ENCODE data around the gene VCL.
A peak's percentile ranks its signal among the peaks of the same experiment; 100 is the strongest.
"Not testable (repeated sequence)": the region's sequence is repeated elsewhere in the genome, so short reads cannot be mapped to it uniquely, and the experiment has no call there.

The VCL gene

DNA sequence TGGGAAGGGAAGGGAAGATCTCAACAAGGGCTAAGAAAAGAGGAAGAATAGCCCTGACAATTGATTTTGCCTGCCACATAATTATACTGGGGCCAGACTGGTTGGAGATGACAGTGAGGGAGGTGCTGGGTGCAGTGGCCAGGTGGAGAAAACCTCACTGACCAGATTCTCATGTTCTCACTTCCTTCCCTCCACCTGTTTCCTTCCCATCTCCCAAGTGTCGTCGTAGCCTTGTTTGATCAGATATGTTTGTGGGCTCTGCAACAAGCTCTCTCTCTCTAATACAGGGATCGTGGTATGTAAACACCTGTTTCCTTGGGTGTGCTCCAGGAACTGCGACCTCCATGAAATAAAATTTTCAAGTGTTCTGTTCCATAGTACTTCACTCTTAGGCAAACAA lies 60.2 kb downstream of the VCL start:
- Mint-ChIP-seq H3K4me3 (peak overlapping the region; percentile 62), H3K9me3 (no peaks in the 10 kb centered on the region), H3K27me3 (no peaks in the 10 kb centered on the region), H3K36me3 (ENCODE audit: insufficient read depth) (peaks cover 3% of the 10 kb centered on the region), H3K4me1 (peaks cover 38% of the 10 kb centered on the region), H3K27ac (ENCODE audit: low read depth) (peak overlapping the region; percentile 75)
- DNase-seq (ENCODE audit: low spot score in 2 of 2) (no peak), ATAC-seq (replicated peaks; ENCODE audit: extremely low read depth, poor library complexity, severe bottlenecking) (no peak)

DNA sequence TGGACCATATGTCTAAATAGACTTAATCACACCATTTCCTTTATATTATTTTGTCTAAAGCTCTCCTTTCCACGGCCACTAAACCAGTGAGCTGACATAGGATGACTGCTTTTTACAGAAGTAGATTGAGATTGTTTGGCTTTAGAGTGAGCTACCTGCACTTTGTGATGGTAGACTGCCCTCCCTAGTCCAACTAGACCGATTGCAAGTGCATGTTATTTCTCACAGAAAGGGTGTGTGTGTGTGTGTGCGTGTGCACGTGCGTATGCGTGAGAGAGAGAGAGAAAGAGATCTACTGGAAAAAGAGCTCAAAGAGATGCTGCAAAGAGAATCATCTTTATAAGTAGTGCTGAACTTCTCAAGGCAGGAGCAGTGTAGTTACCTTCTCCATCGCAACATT lies 60.7 kb downstream of the VCL start:
- Mint-ChIP-seq H3K9me3 (peaks cover 6% of the 10 kb centered on the region), H3K36me3 (ENCODE audit: insufficient read depth) (peaks cover 5% of the 10 kb centered on the region), H3K27ac (ENCODE audit: low read depth) (peak overlapping the region; percentile 75), H3K27me3 (no peaks in the 10 kb centered on the region), H3K4me1 (peaks cover 43% of the 10 kb centered on the region), H3K4me3 (no peak overlapping the region)
- ATAC-seq (replicated peaks; ENCODE audit: extremely low read depth, poor library complexity, severe bottlenecking), result no peak
- DNase-seq (ENCODE audit: low spot score in 2 of 2), result no peak

DNA sequence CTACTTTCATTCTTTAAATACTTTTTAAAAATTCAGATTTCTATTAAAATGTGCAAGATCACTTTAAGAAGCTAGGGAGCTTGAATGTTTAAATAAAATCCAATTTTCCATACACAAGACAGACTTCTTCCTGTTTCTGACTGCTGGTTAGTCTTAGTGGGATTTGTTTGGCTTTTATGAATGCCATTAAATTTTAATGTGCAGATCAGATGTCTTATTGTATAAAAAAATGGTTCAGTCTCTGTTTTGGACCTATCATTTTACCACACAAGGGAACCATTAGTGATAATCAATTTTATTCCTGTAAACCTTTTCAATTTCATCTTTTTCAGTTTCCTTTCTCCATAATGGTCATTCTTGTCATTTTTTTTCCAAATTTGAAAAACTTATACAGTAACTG lies 63.2 kb downstream of the VCL start:
- H3K4me3 Mint-ChIP-seq, result no peak overlapping the region
- no peak for ATAC-seq (replicated peaks; ENCODE audit: extremely low read depth, poor library complexity, severe bottlenecking)
- H3K27ac Mint-ChIP-seq (ENCODE audit: low read depth), result peak overlapping the region; percentile 6

DNA sequence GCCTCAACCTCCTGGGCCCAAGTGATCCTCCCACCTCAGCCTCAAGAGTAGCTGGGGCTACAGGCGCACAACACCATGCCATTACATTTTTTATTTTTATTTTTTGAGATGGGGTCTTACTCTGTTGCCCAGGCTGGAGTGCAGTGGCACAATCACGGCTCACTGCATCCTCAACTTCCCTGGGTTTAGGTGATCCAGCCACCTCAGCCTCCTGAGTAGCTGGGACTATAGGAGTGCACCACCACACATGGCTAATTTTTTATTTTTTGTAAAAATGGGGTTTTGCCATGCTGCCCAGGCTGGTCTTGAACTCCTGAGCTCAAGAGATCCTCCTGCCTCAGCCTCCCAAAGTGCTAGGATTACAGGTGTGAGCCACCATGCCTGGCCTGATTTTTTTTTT lies 64.1 kb downstream of the VCL start:
- peaks cover 13% of the 10 kb centered on the region for H3K36me3 Mint-ChIP-seq (ENCODE audit: insufficient read depth)
- peaks cover 34% of the 10 kb centered on the region for H3K4me1 Mint-ChIP-seq

More for the DNA sequence above, 63.2 kb downstream of the VCL start:
- Mint-ChIP-seq H3K4me1 (peaks cover 39% of the 10 kb centered on the region), H3K27me3 (no peaks in the 10 kb centered on the region), H3K9me3 (peaks cover 7% of the 10 kb centered on the region), H3K36me3 (ENCODE audit: insufficient read depth) (peaks cover 11% of the 10 kb centered on the region)
- no peak for DNase-seq (ENCODE audit: low spot score in 2 of 2)

DNA sequence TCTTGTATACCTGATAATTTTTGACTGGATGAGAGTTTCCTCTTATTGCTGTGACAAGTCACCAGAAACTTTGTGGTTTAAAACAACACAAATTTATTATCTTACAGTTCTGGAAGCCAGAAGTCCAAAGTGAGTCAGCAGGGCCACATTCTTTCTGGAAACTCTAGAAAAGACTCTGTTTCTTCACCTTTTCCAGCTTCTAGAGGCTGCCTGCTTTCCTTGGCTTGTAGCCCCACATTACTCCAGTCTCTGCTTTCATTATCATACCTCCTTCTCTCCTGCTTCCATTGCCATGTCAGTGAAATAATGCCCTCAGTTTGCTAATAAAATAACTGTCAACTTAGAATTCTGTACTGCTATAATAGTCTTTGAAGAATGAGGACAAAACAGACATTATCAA lies 65.3 kb downstream of the VCL start:
- Mint-ChIP-seq H3K4me1 (peaks cover 32% of the 10 kb centered on the region), H3K36me3 (ENCODE audit: insufficient read depth) (peaks cover 13% of the 10 kb centered on the region), H3K27ac (ENCODE audit: low read depth) (no peak overlapping the region), H3K27me3 (no peaks in the 10 kb centered on the region), H3K4me3 (no peak overlapping the region), H3K9me3 (peaks cover 7% of the 10 kb centered on the region)
- DNase-seq (ENCODE audit: low spot score in 2 of 2), result no peak
- ATAC-seq (replicated peaks; ENCODE audit: extremely low read depth, poor library complexity, severe bottlenecking), result no peak

More for the DNA sequence above, 64.1 kb downstream of the VCL start:
- DNase-seq (ENCODE audit: low spot score in 2 of 2); H3K9me3 Mint-ChIP-seq; H3K4me3 Mint-ChIP-seq; ATAC-seq (replicated peaks; ENCODE audit: extremely low read depth, poor library complexity, severe bottlenecking); H3K27me3 Mint-ChIP-seq: not testable (repeated sequence)
- peak overlapping the region; percentile 6 for H3K27ac Mint-ChIP-seq (ENCODE audit: low read depth)

DNA sequence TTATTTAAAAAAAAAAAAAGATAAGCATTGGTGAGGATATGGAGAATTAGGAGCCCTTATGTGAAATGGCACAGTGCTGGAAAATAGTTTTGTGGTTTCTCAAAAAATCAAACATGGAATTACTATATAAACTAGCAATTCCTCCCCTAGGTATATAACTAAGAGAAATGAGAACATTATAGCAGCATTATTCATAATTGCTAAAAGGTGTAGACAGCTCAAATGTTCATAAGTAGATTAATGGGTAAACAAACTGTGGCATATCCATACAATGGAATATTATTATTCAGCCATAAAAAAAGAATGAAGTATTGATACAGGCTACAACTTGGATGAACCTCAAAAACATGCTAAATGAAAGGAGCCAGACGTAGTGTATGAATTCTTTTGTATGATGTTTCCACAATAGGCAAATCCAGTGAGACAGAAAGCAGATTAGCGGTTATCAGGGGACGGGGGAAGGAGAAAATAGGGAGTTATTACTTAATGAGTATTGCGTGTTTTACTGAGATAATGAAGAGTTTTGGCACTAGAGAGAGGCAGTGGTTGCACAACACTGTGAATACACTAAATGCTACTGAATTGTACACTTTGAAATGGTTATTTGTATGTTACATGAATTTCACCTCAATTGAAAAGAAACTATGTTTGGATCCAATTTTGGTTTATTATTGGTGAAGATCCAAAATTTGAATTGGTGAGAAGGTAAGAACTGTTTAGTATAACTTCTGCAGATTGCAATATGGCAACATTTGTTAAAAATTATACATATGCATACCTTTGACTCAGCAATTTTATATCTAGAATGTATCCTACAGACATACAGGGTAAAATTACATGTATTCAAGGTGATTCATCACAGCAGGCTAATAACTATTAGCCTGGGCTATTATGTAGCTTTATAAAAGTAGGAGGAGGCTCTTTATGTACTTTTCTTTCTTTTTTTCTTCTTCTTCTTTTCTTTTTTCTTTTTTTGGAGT lies 69.7 kb downstream of the VCL start:
- H3K4me1 Mint-ChIP-seq, result peaks cover 15% of the 10 kb centered on the region
- H3K4me3 Mint-ChIP-seq, result no peak overlapping the region
- ATAC-seq (replicated peaks; ENCODE audit: extremely low read depth, poor library complexity, severe bottlenecking) (no peak), DNase-seq (ENCODE audit: low spot score in 2 of 2) (no peak)
- H3K27ac Mint-ChIP-seq (ENCODE audit: low read depth), result no peak overlapping the region
- H3K36me3 Mint-ChIP-seq (ENCODE audit: insufficient read depth), result peaks cover 19% of the 10 kb centered on the region
- H3K9me3 Mint-ChIP-seq, result peaks cover 7% of the 10 kb centered on the region
- H3K27me3 Mint-ChIP-seq, result no peaks in the 10 kb centered on the region

DNA sequence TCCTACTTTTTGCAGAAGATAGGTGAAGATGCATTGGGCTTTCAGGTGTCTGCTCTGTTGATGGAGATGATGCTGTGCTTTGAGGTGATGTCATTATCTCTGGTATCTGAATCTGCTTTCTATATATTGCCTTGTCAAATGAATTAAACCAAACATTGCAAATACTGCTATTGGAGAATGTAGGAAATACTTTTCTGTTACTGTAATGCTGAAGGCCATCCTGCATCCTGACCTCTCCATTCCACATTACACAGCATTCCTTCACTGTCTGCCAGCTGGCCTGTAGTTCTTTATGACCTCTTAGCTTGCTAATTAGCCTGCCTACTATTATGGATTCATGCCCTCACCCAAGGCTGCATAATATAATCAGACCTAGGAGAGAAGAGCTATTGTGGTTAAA lies 73.2 kb downstream of the VCL start:
- DNase-seq (ENCODE audit: low spot score in 2 of 2) (no peak), ATAC-seq (replicated peaks; ENCODE audit: extremely low read depth, poor library complexity, severe bottlenecking) (no peak)
- Mint-ChIP-seq H3K27ac (ENCODE audit: low read depth) (no peak overlapping the region), H3K36me3 (ENCODE audit: insufficient read depth) (peaks cover 33% of the 10 kb centered on the region), H3K4me1 (peaks cover 6% of the 10 kb centered on the region), H3K27me3 (no peaks in the 10 kb centered on the region), H3K9me3 (no peaks in the 10 kb centered on the region), H3K4me3 (no peak overlapping the region)

DNA sequence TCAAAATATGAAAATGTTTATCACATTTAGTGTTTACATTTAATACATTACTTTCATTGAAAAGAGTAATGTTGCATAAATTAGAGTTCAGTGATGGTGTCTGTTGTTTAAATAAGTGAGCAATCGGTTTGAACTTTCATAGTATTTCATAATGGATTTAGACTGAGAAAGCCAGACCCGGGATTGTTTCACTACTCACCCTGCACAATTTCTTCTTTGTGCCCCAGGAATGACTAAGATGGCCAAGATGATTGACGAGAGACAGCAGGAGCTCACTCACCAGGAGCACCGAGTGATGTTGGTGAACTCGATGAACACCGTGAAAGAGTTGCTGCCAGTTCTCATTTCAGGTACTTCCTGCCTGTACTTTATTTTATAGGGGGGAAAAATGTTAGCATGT lies 74.6 kb downstream of the VCL start:
- Mint-ChIP-seq H3K27me3 (no peaks in the 10 kb centered on the region), H3K36me3 (ENCODE audit: insufficient read depth) (peaks cover 32% of the 10 kb centered on the region), H3K27ac (ENCODE audit: low read depth) (no peak overlapping the region), H3K4me1 (peaks cover 8% of the 10 kb centered on the region), H3K4me3 (no peak overlapping the region), H3K9me3 (no peaks in the 10 kb centered on the region)
- DNase-seq (ENCODE audit: low spot score in 2 of 2), result no peak
- no peak for ATAC-seq (replicated peaks; ENCODE audit: extremely low read depth, poor library complexity, severe bottlenecking)

DNA sequence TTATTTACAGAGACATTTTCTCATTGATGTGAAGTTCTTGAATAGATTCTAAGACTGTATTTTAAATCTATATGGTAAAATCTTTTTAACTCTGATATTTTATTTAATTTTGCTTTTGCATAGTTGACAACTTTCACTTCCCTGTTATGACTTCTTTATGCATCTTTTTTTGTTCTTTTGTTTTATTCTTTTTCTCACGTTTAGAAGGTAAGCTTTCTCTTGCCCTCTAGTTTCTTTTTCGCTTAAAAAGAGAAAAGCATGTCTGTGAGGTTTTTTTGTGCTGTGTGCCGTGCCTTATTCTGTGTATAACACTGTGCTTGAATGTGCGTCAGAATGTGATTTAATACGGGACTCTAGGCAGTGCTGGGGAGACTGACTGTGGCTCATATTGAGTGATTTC lies 78.0 kb downstream of the VCL start:
- no peaks in the 10 kb centered on the region for H3K9me3 Mint-ChIP-seq
- no peak overlapping the region for H3K27ac Mint-ChIP-seq (ENCODE audit: low read depth)
- H3K4me1 Mint-ChIP-seq, result peaks cover 29% of the 10 kb centered on the region
- DNase-seq (ENCODE audit: low spot score in 2 of 2) (no peak), ATAC-seq (replicated peaks; ENCODE audit: extremely low read depth, poor library complexity, severe bottlenecking) (no peak)
- H3K36me3 Mint-ChIP-seq (ENCODE audit: insufficient read depth), result peaks cover 32% of the 10 kb centered on the region
- no peaks in the 10 kb centered on the region for H3K27me3 Mint-ChIP-seq
- no peak overlapping the region for H3K4me3 Mint-ChIP-seq

DNA sequence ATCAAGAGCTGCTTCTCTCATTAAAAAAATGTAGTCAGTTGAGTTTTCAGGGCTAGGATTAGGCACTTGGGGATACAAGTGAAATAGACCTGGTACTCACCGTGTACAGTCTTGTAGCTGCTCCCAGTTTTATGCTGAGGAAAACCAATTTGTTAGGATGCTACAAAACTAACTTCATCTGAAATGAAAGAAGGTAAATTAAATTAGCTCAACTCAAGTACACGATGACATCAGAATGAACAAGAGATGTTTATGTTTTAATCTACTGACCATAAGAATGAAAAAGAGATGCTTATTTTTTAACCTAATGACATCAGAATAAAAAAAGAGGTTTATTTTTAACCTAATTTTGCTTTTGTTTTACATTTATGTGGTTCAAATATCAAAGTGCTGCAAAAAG lies 79.0 kb downstream of the VCL start:
- peaks cover 27% of the 10 kb centered on the region for H3K36me3 Mint-ChIP-seq (ENCODE audit: insufficient read depth)
- peak overlapping the region; percentile 38 for H3K27ac Mint-ChIP-seq (ENCODE audit: low read depth)
- no peak for DNase-seq (ENCODE audit: low spot score in 2 of 2)
- H3K9me3 Mint-ChIP-seq, result no peaks in the 10 kb centered on the region
- no peak for ATAC-seq (replicated peaks; ENCODE audit: extremely low read depth, poor library complexity, severe bottlenecking)
- H3K27me3 Mint-ChIP-seq, result no peaks in the 10 kb centered on the region
- no peak overlapping the region for H3K4me3 Mint-ChIP-seq
- H3K4me1 Mint-ChIP-seq, result peaks cover 35% of the 10 kb centered on the region

DNA sequence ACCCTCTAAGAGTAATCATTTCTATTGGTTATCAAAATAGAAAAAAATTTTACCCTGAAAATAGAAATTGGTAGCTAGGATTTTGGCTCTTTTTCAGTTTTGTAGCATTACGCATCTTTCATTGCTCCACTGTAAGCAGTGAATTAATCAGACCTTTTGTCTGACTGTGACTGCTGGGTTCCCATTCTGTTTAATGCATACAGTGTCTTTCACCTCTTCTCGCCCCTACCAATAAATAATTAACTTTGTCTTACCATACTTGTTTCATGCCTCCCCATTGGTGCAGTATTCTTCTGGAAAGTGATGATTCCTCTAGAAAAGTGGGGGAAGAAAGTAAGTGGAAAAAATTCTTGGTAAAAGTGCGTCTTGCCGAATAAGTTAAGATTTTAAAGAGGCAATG lies 79.5 kb downstream of the VCL start:
- H3K4me1 Mint-ChIP-seq, result peaks cover 35% of the 10 kb centered on the region
- H3K9me3 Mint-ChIP-seq, result no peaks in the 10 kb centered on the region
- H3K27me3 Mint-ChIP-seq, result no peaks in the 10 kb centered on the region
- no peak overlapping the region for H3K4me3 Mint-ChIP-seq
- DNase-seq (ENCODE audit: low spot score in 2 of 2), result no peak
- peaks cover 30% of the 10 kb centered on the region for H3K36me3 Mint-ChIP-seq (ENCODE audit: insufficient read depth)
- no peak for ATAC-seq (replicated peaks; ENCODE audit: extremely low read depth, poor library complexity, severe bottlenecking)
- H3K27ac Mint-ChIP-seq (ENCODE audit: low read depth), result peak overlapping the region; percentile 13

DNA sequence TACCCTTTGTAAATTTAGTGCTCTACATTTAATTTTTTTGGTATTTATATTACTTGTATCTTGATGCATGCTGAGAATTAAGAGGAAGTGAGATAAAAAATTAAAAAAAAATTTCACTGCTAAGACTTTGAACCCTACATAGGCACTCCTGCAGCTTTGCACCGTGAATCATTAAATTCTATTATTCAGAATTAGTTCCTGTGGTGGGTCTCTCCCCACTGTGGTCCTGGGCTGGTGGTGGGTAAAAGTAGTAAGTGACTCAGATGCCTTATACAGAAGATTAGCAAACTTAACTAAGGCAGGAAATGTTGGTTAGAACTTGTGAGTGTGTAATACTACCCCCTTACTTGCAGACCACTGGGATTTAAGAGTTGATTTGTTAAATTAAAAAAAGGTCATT lies 80.1 kb downstream of the VCL start:
- H3K4me1 Mint-ChIP-seq, result peaks cover 35% of the 10 kb centered on the region
- ATAC-seq (replicated peaks; ENCODE audit: extremely low read depth, poor library complexity, severe bottlenecking), result peak; percentile 87
- peaks cover 27% of the 10 kb centered on the region for H3K36me3 Mint-ChIP-seq (ENCODE audit: insufficient read depth)
- H3K9me3 Mint-ChIP-seq, result no peaks in the 10 kb centered on the region
- no peak overlapping the region for H3K4me3 Mint-ChIP-seq
- DNase-seq (ENCODE audit: low spot score in 2 of 2), result no peak
- H3K27ac Mint-ChIP-seq (ENCODE audit: low read depth), result peak overlapping the region; percentile 44
- no peaks in the 10 kb centered on the region for H3K27me3 Mint-ChIP-seq
